ENCODE results near the gene IL17A.

DNA sequence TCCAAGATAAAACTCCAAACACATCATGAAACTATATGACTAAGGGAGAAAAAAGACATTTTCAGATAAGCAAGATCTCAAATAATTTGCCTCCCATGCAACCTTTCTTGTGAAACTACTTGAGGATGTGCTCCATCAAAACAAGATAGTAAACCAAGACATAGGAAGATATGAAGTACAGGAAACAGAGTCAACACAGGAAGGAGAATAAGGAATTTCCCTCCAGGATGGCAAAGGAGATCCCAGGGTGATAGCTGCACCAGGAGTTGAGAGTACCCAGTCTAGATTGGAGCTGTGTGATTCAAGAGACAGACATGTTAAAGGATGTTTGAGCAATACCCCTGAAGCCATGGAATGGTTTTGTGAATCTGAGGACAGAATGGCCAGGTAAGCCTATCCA, 15.3 kb downstream of the IL17A start:
- TF ChIP-seq, protein P1, sequence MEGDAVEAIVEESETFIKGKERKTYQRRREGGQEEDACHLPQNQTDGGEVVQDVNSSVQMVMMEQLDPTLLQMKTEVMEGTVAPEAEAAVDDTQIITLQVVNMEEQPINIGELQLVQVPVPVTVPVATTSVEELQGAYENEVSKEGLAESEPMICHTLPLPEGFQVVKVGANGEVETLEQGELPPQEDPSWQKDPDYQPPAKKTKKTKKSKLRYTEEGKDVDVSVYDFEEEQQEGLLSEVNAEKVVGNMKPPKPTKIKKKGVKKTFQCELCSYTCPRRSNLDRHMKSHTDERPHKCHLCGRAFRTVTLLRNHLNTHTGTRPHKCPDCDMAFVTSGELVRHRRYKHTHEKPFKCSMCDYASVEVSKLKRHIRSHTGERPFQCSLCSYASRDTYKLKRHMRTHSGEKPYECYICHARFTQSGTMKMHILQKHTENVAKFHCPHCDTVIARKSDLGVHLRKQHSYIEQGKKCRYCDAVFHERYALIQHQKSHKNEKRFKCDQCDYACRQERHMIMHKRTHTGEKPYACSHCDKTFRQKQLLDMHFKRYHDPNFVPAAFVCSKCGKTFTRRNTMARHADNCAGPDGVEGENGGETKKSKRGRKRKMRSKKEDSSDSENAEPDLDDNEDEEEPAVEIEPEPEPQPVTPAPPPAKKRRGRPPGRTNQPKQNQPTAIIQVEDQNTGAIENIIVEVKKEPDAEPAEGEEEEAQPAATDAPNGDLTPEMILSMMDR (IDR thresholded peaks at IDR 0.05), result no peak
- TF ChIP-seq POLR2A (IDR thresholded peaks at IDR 0.05), result no peak
- no peak for TF ChIP-seq POLR2AphosphoS5 (IDR thresholded peaks at IDR 0.05)
